Measurements from ENCODE around the gene USF1. TPM values are rescaled to one million over a fixed set of nuclear protein-coding genes. Genes with fewer than 3 reads are reported as not detected.

The USF1 gene
- total RNA-seq, 6 experiments from 2014 or later: 25.5 to 34.3 (median 28.1) TPM

DNA sequence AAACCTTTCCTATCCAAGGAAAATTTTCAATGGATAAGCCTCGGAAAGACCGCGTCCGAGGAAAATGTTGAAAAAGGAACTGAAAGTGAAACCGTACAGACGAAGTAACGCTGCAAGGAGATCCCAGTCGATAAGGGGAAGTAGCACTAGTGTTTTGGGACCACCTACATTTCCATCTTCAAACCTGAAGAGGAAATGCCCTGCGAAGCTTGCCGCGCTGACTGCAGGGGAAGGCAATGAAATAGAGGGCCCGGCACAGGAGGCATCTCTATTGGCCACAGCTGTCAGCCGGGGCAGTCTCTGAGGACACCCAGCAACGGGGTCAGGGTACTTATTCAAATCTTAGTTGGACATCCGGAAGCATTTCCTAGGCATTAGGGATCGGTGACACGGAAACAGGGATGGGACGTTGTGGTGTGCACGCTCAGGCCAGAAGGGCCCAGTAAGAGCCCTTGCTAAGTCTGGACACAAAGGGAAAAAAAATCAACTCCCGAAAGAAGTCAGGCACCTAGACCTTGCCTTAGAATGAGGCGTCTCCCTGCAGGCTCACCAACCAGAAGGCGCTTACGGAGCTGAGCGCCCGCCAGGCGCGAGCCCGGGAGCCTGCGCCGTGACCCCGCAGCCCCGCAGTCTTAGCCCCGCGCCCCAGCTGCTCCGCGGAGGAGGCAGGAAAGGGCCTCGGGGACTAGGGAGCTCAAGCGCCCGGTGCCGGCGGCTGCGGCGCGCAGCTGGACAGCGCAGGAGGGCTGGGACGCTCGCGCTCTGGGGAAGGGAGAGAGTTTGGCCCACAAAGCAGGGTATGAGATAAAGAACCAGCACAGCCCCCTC, 655 bp downstream of the USF1 start:
- Histone ChIP-seq H3K4me3 (peak overlapping the region; percentile 83 to 94 (median 93)), H3K4me1 (peaks cover 0 to 7% (median 4%) of the 10 kb centered on the region in 4 donors), H3K36me3 (peaks cover 4 to 33% (median 15%) of the 10 kb centered on the region in 4 donors), H3K27me3 (no peaks in the 10 kb centered on the region), H3K9me3 (no peaks in the 10 kb centered on the region), H3K27ac (peak overlapping the region; percentile 91 to 96 (median 94))
- peak; percentile 69 to 84 (median 76) for ATAC-seq
- intact Hi-C loops (cut with DNase I): loop anchor here in 1 of 2 donors (10.0 kb wide), 1 partner anchor 50 kb away; no protein-coding TSS in a partner anchor
- TF ChIP-seq, protein P1, sequence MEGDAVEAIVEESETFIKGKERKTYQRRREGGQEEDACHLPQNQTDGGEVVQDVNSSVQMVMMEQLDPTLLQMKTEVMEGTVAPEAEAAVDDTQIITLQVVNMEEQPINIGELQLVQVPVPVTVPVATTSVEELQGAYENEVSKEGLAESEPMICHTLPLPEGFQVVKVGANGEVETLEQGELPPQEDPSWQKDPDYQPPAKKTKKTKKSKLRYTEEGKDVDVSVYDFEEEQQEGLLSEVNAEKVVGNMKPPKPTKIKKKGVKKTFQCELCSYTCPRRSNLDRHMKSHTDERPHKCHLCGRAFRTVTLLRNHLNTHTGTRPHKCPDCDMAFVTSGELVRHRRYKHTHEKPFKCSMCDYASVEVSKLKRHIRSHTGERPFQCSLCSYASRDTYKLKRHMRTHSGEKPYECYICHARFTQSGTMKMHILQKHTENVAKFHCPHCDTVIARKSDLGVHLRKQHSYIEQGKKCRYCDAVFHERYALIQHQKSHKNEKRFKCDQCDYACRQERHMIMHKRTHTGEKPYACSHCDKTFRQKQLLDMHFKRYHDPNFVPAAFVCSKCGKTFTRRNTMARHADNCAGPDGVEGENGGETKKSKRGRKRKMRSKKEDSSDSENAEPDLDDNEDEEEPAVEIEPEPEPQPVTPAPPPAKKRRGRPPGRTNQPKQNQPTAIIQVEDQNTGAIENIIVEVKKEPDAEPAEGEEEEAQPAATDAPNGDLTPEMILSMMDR (IDR thresholded peaks at IDR 0.05): peak in 1 of 4 donors; percentile 3
- TF ChIP-seq POLR2A (IDR thresholded peaks at IDR 0.05): peak; percentile 66
- under 1% methylated on average over 31 of the region's 48 CpGs for WGBS (ENCODE audit: insufficient coverage, low coverage, low lambda C conversion rate, missing lambda C conversion rate)
- DNase-seq: peak; percentile 79 to 88 (median 87)

DNA sequence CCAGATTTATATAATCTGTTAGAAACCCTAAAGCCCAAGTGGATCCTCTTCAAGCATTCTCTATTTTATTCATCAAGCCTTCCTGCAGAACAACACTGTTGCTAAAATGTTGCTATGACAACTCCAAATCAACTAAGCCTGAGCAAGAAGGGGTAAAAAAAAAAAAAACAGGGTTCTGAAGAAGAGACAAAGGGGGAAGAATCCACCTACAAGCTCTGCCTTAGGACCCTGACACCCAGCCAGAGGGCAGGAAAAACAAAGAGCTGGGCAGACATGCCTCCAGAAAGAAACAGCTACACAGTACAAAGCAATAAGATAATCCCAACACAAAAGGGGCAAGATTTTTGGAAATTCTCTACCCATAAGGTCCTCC, 1.3 kb downstream of the USF1 start:
- ATAC-seq (no peak), DNase-seq (no peak)
- intact Hi-C loops (cut with DNase I): loop anchor here in 1 of 2 donors (10.0 kb wide), 1 partner anchor 50 kb away; no protein-coding TSS in a partner anchor
- H3K4me1 ChIP-seq: peaks cover 0 to 8% (median 4%) of the 10 kb centered on the region in 4 donors
- H3K27me3 ChIP-seq: no peaks in the 10 kb centered on the region
- TF ChIP-seq, protein P1 (IDR thresholded peaks at IDR 0.05): no peak
- no peak for TF ChIP-seq POLR2A (IDR thresholded peaks at IDR 0.05)
- H3K36me3 ChIP-seq: peaks cover 6 to 39% (median 19%) of the 10 kb centered on the region in 4 donors
- peak overlapping the region; percentile 83 to 94 (median 93) for H3K4me3 ChIP-seq
- no peaks in the 10 kb centered on the region for H3K9me3 ChIP-seq
- H3K27ac ChIP-seq: peak overlapping the region; percentile 91 to 96 (median 94)

GRCh38 chr1:161039546-161039945, 6.2 kb downstream of the USF1 start:
- 0% methylated on average over 1 of the region's 5 CpGs for WGBS (ENCODE audit: insufficient coverage, low coverage, low lambda C conversion rate, missing lambda C conversion rate)
- H3K9me3 ChIP-seq: no peaks in the 10 kb centered on the region
- ATAC-seq (no peak), DNase-seq (no peak)
- intact Hi-C loops (cut with DNase I): no loop called here
- peak overlapping the region in 1 of 3 donors; percentile 53 for H3K27ac ChIP-seq
- no peak overlapping the region for H3K4me3 ChIP-seq
- peaks cover 0 to 25% (median 9%) of the 10 kb centered on the region in 4 donors for H3K4me1 ChIP-seq
- H3K27me3 ChIP-seq: no peaks in the 10 kb centered on the region
- H3K36me3 ChIP-seq: peaks cover 6 to 41% (median 21%) of the 10 kb centered on the region in 4 donors
- TF ChIP-seq, protein P1 (IDR thresholded peaks at IDR 0.05): no peak
- TF ChIP-seq POLR2A (IDR thresholded peaks at IDR 0.05): no peak

DNA sequence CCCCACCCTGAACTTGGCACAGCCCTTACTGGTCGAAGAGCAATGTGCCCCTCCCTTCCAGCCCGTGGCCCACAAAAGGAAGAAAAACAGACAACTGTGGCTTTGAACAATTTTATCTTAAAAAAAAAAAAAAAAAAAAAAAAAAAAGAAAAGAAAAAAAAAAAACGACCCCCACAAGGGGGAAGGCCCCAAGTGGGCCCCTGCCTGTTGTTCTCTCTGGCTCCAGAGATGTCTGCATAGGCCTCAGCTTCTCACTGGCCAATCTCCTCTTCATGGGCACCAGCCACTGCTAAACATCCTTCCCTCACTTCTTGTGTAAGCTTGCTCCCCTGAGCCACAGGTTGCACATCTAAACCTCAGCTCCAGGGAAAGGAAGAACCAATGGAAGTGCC, 6.6 kb downstream of the USF1 start:
- Histone ChIP-seq H3K27ac (peak overlapping the region in 1 of 3 donors; percentile 53), H3K27me3 (no peaks in the 10 kb centered on the region), H3K36me3 (peaks cover 6 to 41% (median 21%) of the 10 kb centered on the region in 4 donors), H3K4me1 (peaks cover 0 to 21% (median 7%) of the 10 kb centered on the region in 4 donors), H3K4me3 (peak overlapping the region; percentile 58 to 80 (median 72)), H3K9me3 (no peaks in the 10 kb centered on the region)
- DNase-seq: no peak
- peak in 2 of 4 donors; percentile 2 to 3 for ATAC-seq
- TF ChIP-seq, protein P1 (IDR thresholded peaks at IDR 0.05): no peak
- no peak for TF ChIP-seq POLR2A (IDR thresholded peaks at IDR 0.05)
- intact Hi-C loops (cut with DNase I): no loop called here
- WGBS (ENCODE audit: insufficient coverage, low coverage, low lambda C conversion rate, missing lambda C conversion rate): 27% methylated on average over 2 of the region's 3 CpGs

All from right lobe of liver (tissue), 6 donors.